SU-DHL-6 (cell line): ENCODE data around the gene CLCN6.

Experiments used
- EZH2phosphoT487 ChIP-seq: fragments of 200-600 bp; sonication (generic), shearing (Covaris generic); conservative IDR thresholded peaks from 2 replicates; pipeline ENCODE4 v1.6.1; 2018; ENCODE audit warnings: mild to moderate bottlenecking, antibody characterized with exemption, low read length, moderate library complexity, mixed read lengths
- TF ChIP-seq, protein P1 (sequence below): fragments of 200-600 bp; sonication (generic); IDR thresholded peaks from one replicate; pipeline ENCODE4 v1.5.1; 2017; ENCODE audit warnings: antibody characterized with exemption, mild to moderate bottlenecking, low read length, moderate library complexity; ENCODE audit not compliant: insufficient read depth, poor library complexity, severe bottlenecking

DNA sequence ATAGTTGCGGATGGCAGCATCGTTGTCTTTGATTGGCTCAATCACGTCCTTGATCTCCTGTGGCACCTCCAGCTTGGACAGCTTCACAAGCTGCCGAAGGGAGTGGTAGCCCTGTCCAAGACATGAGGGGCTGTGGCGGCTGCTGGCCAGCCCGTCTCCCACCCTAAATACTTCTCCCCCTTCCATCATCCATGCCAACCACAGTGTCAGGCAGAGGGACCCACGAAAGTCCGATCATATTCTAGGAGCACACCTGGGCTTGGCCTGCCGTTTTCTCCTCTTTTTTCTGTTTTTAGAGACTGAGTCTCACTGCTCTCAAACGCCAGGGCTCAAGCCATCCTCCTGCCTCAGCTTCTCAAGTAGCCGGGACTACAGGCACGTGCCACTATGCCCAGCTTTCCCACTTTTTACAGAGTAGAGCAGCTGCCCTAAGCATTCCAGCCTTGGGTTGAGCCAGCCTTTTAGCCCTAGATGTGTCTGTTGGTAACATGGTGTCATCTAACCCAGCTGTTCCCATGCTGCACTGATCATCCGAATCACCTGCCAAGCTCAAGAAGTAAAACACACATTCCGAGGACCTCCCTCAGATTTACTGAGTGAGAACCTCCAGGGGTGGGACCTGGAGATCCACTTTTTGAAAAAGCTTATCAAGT, 10.6 kb upstream of the CLCN6 start:
- TF ChIP-seq, protein P1, sequence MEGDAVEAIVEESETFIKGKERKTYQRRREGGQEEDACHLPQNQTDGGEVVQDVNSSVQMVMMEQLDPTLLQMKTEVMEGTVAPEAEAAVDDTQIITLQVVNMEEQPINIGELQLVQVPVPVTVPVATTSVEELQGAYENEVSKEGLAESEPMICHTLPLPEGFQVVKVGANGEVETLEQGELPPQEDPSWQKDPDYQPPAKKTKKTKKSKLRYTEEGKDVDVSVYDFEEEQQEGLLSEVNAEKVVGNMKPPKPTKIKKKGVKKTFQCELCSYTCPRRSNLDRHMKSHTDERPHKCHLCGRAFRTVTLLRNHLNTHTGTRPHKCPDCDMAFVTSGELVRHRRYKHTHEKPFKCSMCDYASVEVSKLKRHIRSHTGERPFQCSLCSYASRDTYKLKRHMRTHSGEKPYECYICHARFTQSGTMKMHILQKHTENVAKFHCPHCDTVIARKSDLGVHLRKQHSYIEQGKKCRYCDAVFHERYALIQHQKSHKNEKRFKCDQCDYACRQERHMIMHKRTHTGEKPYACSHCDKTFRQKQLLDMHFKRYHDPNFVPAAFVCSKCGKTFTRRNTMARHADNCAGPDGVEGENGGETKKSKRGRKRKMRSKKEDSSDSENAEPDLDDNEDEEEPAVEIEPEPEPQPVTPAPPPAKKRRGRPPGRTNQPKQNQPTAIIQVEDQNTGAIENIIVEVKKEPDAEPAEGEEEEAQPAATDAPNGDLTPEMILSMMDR = no peak
- no peak for TF ChIP-seq EZH2phosphoT487
